CD4-positive, alpha-beta T cell (primary cell): ENCODE results near the gene CDK5R1. TPM values are rescaled to one million over a fixed set of nuclear protein-coding genes. Genes with fewer than 3 reads are reported as not detected.

Experiments used
- ATAC-seq: fragments of 200-7000 bp; cut with Tn5 transposase; one replicate; pipeline ENCODE4 v1.10.0; 2022; ENCODE audit warnings: mild to moderate bottlenecking; ENCODE audit not compliant: poor library complexity
- CTCF ChIA-PET: fragments of 350-600 bp; sonication (Branson Sonifier 250); formaldehyde crosslinking; loops from one replicate; lab custom pipeline; 2021; ENCODE audit warnings: antibody characterized with exemption, inconsistent platforms; lab: Charles Lee
- POLR2A ChIA-PET: fragments of 350-600 bp; sonication (Branson Sonifier 250); formaldehyde crosslinking; loops from one replicate; lab custom pipeline; 2021; ENCODE audit warnings: antibody characterized with exemption, inconsistent platforms; lab: Charles Lee
- DNase-seq, 14 experiments: peaks; one replicate each; pipeline ENCODE4 v3.0.0-alpha.2; 2013 to 2020; ENCODE audit warnings: mixed read lengths in 2 of 14
- H3K27ac ChIP-seq, 2 donors: one replicate each; pipeline versions ENCODE4 v1.5.1 to v1.7.0; 2013; ENCODE audit warnings: low read length in 2 of 2, low read depth in 1 of 2, mild to moderate bottlenecking in 1 of 2
- H3K27me3 ChIP-seq, 2 experiments: 1 replicate in 1 of 2; 2 replicates in 1 of 2; pipeline versions ENCODE4 v1.6.1 to v1.7.0; 2013; ENCODE audit warnings: low read length in 2 of 2, control low read depth in 1 of 2, mild to moderate bottlenecking in 1 of 2, moderate library complexity in 1 of 2; ENCODE audit not compliant: insufficient read depth in 2 of 2, control insufficient read depth in 1 of 2
- H3K36me3 ChIP-seq: one replicate; pipeline ENCODE4 v1.6.1; 2013; ENCODE audit warnings: low read length, control low read depth; ENCODE audit not compliant: insufficient read depth
- H3K4me1 ChIP-seq: one replicate; pipeline ENCODE4 v1.6.1; 2013; ENCODE audit warnings: low read length, control low read depth; ENCODE audit not compliant: insufficient read depth
- H3K4me3 ChIP-seq: one replicate; pipeline ENCODE4 v1.5.1; 2013; ENCODE audit warnings: mild to moderate bottlenecking, low read length, moderate library complexity
- H3K9me3 ChIP-seq, 2 experiments: 1 replicate in 1 of 2; 2 replicates in 1 of 2; pipeline versions ENCODE4 v1.6.1 to v1.7.0; 2013; ENCODE audit warnings: low read length in 2 of 2, mild to moderate bottlenecking in 2 of 2, control low read depth in 1 of 2, moderate library complexity in 1 of 2; ENCODE audit not compliant: control insufficient read depth in 1 of 2, insufficient read depth in 1 of 2
- H3K27ac Mint-ChIP-seq: one replicate; pipeline ENCODE4 v1.8.0; 2020; ENCODE audit warnings: mixed read lengths
- H3K27me3 Mint-ChIP-seq: one replicate; pipeline ENCODE4 v1.8.0; 2021; ENCODE audit warnings: mixed read lengths
- H3K36me3 Mint-ChIP-seq: one replicate; pipeline ENCODE4 v1.8.0; 2021; ENCODE audit warnings: low read depth, mixed read lengths
- H3K4me1 Mint-ChIP-seq: one replicate; pipeline ENCODE4 v1.8.0; 2021; ENCODE audit warnings: low read depth, mixed read lengths
- H3K4me3 Mint-ChIP-seq: one replicate; pipeline ENCODE4 v1.8.0; 2020; ENCODE audit warnings: mild to moderate bottlenecking, mixed read lengths
- H3K9me3 Mint-ChIP-seq: one replicate; pipeline ENCODE4 v1.8.0; 2020; ENCODE audit warnings: mixed read lengths
- intact Hi-C, 2 experiments: fragments of 100-400 bp; cut with DNase I in 1 of 2; cut with micrococcal nuclease in 1 of 2; formaldehyde crosslinking; loops; one replicate each; pipeline versions ENCODE4 v1.15.1 to v1.9.0; 2023 to 2025; cut with DNase I, micrococcal nuclease
- total RNA-seq, 174 experiments: library from RNA in 2 of 174; stranded (reverse) in 2 of 174; gene quantifications; one replicate each; pipeline ENCODE4 v1.2.3 and lab custom pipeline; 2021 to 2026
- TF ChIP-seq, protein P1 (sequence below): fragments of 200-600 bp; IDR thresholded peaks from one replicate; pipeline ENCODE4 v1.8.0; 2022; ENCODE audit warnings: antibody characterized with exemption, mild to moderate bottlenecking

The CDK5R1 gene
- total RNA-seq, 2 experiments from 2014 or later, result 21.7 to 22.5 TPM

DNA sequence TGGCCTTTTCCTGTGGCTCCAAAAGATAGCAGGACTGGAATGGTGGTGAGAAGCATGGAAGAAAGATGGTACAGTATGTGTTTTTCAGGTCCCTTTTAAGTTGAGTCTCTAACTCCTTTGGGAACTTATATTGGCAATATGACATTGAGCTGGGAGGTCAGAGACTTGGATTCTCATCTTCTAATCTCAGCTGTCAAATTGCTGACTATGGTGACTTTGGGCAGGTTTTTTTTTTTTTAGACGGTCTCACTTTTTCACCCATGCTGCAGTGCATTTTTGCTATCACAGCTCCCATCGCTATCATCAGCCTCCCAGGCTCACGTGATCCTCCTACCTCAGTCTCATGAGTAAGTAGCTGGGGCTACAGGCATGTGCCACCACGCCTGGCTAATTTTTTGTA is 15.1 kb upstream of the CDK5R1 start:
- Histone ChIP-seq H3K36me3 (peaks cover 79% of the 10 kb centered on the region), H3K4me1 (no peaks in the 10 kb centered on the region), H3K27ac (no peak overlapping the region), H3K27me3 (no peaks in the 10 kb centered on the region), H3K9me3 (no peaks in the 10 kb centered on the region), H3K4me3 (no peak overlapping the region)
- intact Hi-C loops, result no loop called here
- TF ChIP-seq, protein P1, sequence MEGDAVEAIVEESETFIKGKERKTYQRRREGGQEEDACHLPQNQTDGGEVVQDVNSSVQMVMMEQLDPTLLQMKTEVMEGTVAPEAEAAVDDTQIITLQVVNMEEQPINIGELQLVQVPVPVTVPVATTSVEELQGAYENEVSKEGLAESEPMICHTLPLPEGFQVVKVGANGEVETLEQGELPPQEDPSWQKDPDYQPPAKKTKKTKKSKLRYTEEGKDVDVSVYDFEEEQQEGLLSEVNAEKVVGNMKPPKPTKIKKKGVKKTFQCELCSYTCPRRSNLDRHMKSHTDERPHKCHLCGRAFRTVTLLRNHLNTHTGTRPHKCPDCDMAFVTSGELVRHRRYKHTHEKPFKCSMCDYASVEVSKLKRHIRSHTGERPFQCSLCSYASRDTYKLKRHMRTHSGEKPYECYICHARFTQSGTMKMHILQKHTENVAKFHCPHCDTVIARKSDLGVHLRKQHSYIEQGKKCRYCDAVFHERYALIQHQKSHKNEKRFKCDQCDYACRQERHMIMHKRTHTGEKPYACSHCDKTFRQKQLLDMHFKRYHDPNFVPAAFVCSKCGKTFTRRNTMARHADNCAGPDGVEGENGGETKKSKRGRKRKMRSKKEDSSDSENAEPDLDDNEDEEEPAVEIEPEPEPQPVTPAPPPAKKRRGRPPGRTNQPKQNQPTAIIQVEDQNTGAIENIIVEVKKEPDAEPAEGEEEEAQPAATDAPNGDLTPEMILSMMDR, result no peak
- H3K4me1 Mint-ChIP-seq, result peaks cover 16% of the 10 kb centered on the region
- no peak overlapping the region for H3K27ac Mint-ChIP-seq
- no peak for ATAC-seq
- peaks cover 93% of the 10 kb centered on the region for H3K36me3 Mint-ChIP-seq
- CTCF ChIA-PET, result interaction anchor here (1.2 to 1.7 kb wide), 3 partner anchors 9 to 137 kb away, joined by 3 to 6 read pairs (median 4); partner anchors contain the start of gene PSMD11
- DNase-seq, result no peak
- POLR2A ChIA-PET, result interaction anchor here (0.5 to 1.1 kb wide), 2 partner anchors 12 to 79 kb away, joined by 3 to 4 read pairs; no protein-coding TSS in a partner anchor
- no peaks in the 10 kb centered on the region for H3K9me3 Mint-ChIP-seq
- no peak overlapping the region for H3K4me3 Mint-ChIP-seq
- H3K27me3 Mint-ChIP-seq, result no peaks in the 10 kb centered on the region

DNA sequence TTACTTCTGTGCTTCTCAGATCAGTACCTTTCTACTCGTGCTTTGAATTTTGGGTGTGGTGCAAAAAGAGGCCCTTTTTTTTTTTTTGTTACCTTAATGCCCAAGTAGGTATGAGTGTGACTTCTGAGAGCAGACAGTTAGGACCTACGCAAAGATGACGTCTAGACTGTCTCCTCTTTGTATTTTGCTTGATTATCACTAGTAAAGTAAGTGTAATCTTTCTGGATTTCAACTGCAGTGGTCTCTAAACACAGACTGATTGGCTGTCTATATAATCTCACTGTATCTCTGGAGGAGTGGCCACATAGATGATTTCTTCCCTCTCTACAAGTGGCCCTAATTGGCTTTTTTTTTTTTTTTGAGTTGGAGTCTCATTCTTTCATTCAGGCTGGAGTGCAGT is 11.5 kb upstream of the CDK5R1 start:
- Histone ChIP-seq H3K9me3 (no peaks in the 10 kb centered on the region), H3K27me3 (no peaks in the 10 kb centered on the region), H3K4me3 (no peak overlapping the region), H3K4me1 (no peaks in the 10 kb centered on the region), H3K27ac (no peak overlapping the region), H3K36me3 (peaks cover 87% of the 10 kb centered on the region)
- intact Hi-C loops, result no loop called here
- Mint-ChIP-seq H3K27me3 (no peaks in the 10 kb centered on the region), H3K9me3 (no peaks in the 10 kb centered on the region), H3K36me3 (peaks cover 93% of the 10 kb centered on the region), H3K4me1 (peaks cover 12% of the 10 kb centered on the region), H3K27ac (peak overlapping the region; percentile 70), H3K4me3 (no peak overlapping the region)
- ChIA-PET POLR2A (no interaction called here), CTCF (interaction anchor here (1.2 to 1.5 kb wide), 2 partner anchors 8 to 31 kb away, joined by 3 read pairs; partner anchors contain the start of gene PSMD11)
- DNase-seq (no peak), ATAC-seq (peak; percentile 80)
- TF ChIP-seq, protein P1, result no peak

DNA sequence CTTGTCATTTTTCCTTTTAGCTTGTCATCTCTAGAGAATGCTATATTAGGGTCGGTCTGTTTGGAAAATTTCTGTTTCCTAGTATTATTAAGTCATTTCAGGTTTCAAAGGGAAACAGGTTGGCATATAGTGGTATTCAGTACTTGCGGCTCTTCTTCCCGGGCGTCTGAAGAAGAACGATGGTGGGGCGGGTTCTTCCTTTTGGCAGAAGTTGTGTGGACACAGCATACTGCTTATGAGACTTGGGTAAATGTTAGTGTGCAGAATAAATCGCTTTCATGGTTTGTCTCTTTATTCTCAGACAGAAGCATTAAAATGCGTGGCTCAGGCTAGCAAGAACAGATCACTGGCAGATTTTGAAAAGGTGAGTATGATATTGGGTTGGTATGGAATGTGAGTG is 9.6 kb upstream of the CDK5R1 start:
- Mint-ChIP-seq H3K9me3 (no peaks in the 10 kb centered on the region), H3K27ac (peak overlapping the region; percentile 2), H3K27me3 (no peaks in the 10 kb centered on the region), H3K36me3 (peaks cover 91% of the 10 kb centered on the region), H3K4me1 (peaks cover 12% of the 10 kb centered on the region), H3K4me3 (no peak overlapping the region)
- Histone ChIP-seq H3K4me1 (no peaks in the 10 kb centered on the region), H3K36me3 (peaks cover 86% of the 10 kb centered on the region), H3K27ac (no peak overlapping the region), H3K4me3 (no peak overlapping the region), H3K27me3 (no peaks in the 10 kb centered on the region), H3K9me3 (no peaks in the 10 kb centered on the region)
- TF ChIP-seq, protein P1, result no peak
- ChIA-PET CTCF (no interaction called here), POLR2A (no interaction called here)
- ATAC-seq (no peak), DNase-seq (no peak)
- intact Hi-C loops, result no loop called here
